ENCODE results near the gene KCNMA1. TPM values are rescaled to one million over a fixed set of nuclear protein-coding genes. Genes with fewer than 3 reads are reported as not detected.

The KCNMA1 gene
- polyA plus RNA-seq, 1 of the 3 experiments (the other 2 are of a cell fraction), result 107 TPM

- Histone ChIP-seq H3K9ac (no peak overlapping the region), H3K9me2 (no peaks in the 10 kb centered on the region), H4K20me1 (ENCODE audit: insufficient read depth) (no peaks in the 10 kb centered on the region), H3K36me3 (replicated peaks in 1 of 2; ENCODE audit: control insufficient read depth in 1 of 2, insufficient read depth in 2 of 2, low read length in 1 of 2) (peaks cover 0 to 6% of the 10 kb centered on the region in 2 experiments), H2AFZ (ENCODE audit: low read depth) (no peak overlapping the region), H3K4me2 (no peak overlapping the region), H3K27ac (ENCODE audit: low read depth in 2 of 2, low read length in 1 of 2) (no peak overlapping the region), H3K79me2 (ENCODE audit: insufficient read depth) (peaks cover 20% of the 10 kb centered on the region; the same call in 1 of the 2 replicates), H3K4me1 (ENCODE audit: control insufficient read depth in 1 of 2, insufficient read depth in 2 of 2, low read depth in 1 of 2, low read length in 1 of 2) (peaks cover 11 to 17% of the 10 kb centered on the region in 2 experiments; a peak in 2 of 4 replicates), H3F3A (replicated peaks; ENCODE audit: insufficient read depth) (no peaks in the 10 kb centered on the region), H3K27me3 (ENCODE audit: insufficient read depth) (no peaks in the 10 kb centered on the region), H3K9me3 (no peaks in the 10 kb centered on the region), H3K4me3 (ENCODE audit: low read depth in 2 of 2, low read length in 1 of 2) (no peak overlapping the region)
- WGBS (ENCODE audit: low lambda C conversion rate), result 100% methylated on average over 3 of the region's 3 CpGs
- no peak for TF ChIP-seq YY1 (IDR thresholded peaks at IDR 0.05; ENCODE audit: low read depth)
- no peak for TF ChIP-seq USF1 (IDR thresholded peaks at IDR 0.05; ENCODE audit: borderline replicate concordance, low read depth)
- TF ChIP-seq TEAD4 (IDR thresholded peaks at IDR 0.05; ENCODE audit: borderline replicate concordance, insufficient read depth), result no peak
- TF ChIP-seq GATA2 (CRISPR knock-in tag; IDR thresholded peaks at IDR 0.05), result no peak
- TF ChIP-seq TCF12 (IDR thresholded peaks at IDR 0.05), result no peak
- TF ChIP-seq RCOR1 (IDR thresholded peaks at IDR 0.05; ENCODE audit: low read length), result no peak
- TF ChIP-seq ELF1 (IDR thresholded peaks at IDR 0.05), result no peak
- no peak for TF ChIP-seq EZH2phosphoT487 (IDR thresholded peaks at IDR 0.05; ENCODE audit: borderline replicate concordance, low read depth)
- TF ChIP-seq, protein P1, sequence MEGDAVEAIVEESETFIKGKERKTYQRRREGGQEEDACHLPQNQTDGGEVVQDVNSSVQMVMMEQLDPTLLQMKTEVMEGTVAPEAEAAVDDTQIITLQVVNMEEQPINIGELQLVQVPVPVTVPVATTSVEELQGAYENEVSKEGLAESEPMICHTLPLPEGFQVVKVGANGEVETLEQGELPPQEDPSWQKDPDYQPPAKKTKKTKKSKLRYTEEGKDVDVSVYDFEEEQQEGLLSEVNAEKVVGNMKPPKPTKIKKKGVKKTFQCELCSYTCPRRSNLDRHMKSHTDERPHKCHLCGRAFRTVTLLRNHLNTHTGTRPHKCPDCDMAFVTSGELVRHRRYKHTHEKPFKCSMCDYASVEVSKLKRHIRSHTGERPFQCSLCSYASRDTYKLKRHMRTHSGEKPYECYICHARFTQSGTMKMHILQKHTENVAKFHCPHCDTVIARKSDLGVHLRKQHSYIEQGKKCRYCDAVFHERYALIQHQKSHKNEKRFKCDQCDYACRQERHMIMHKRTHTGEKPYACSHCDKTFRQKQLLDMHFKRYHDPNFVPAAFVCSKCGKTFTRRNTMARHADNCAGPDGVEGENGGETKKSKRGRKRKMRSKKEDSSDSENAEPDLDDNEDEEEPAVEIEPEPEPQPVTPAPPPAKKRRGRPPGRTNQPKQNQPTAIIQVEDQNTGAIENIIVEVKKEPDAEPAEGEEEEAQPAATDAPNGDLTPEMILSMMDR (IDR thresholded peaks at IDR 0.05), result no peak
- TF ChIP-seq RFX5 (IDR thresholded peaks at IDR 0.05; ENCODE audit: low read length), result no peak
- no peak for TF ChIP-seq FOSL2 (IDR thresholded peaks at IDR 0.05; ENCODE audit: borderline replicate concordance, low read depth)
- no peak for TF ChIP-seq SIN3A (IDR thresholded peaks at IDR 0.05; ENCODE audit: borderline replicate concordance, low read depth, low read length)
- no peak for TF ChIP-seq MAX (IDR thresholded peaks at IDR 0.05; ENCODE audit: low read depth)
- no peak for TF ChIP-seq MXI1 (IDR thresholded peaks at IDR 0.05; ENCODE audit: low read depth, low read length)
- no peak for TF ChIP-seq CHD2 (IDR thresholded peaks at IDR 0.05; ENCODE audit: low read length, partially characterized antibody)
- DNase-seq, result no peak
- CTCF ChIA-PET, result no interaction called here
- POLR2A ChIA-PET, result no interaction called here
Observed at GRCh38 chr10:77587416-77587790, 50.2 kb downstream of the KCNMA1 start.

GRCh38 chr10:77586719-77587415 is 50.7 kb downstream of the KCNMA1 start:
- WGBS (ENCODE audit: low lambda C conversion rate), result 81% methylated on average over 7 of the region's 7 CpGs
- DNase-seq, result no peak
- Histone ChIP-seq H3K4me2 (no peak overlapping the region), H2AFZ (ENCODE audit: low read depth) (no peak overlapping the region), H4K20me1 (ENCODE audit: insufficient read depth) (no peaks in the 10 kb centered on the region), H3K27me3 (ENCODE audit: insufficient read depth) (no peaks in the 10 kb centered on the region), H3K27ac (ENCODE audit: low read depth in 2 of 2, low read length in 1 of 2) (no peak overlapping the region), H3F3A (replicated peaks; ENCODE audit: insufficient read depth) (no peaks in the 10 kb centered on the region), H3K9ac (no peak overlapping the region), H3K36me3 (replicated peaks in 1 of 2; ENCODE audit: control insufficient read depth in 1 of 2, insufficient read depth in 2 of 2, low read length in 1 of 2) (peaks cover 0 to 6% of the 10 kb centered on the region in 2 experiments), H3K4me1 (ENCODE audit: control insufficient read depth in 1 of 2, insufficient read depth in 2 of 2, low read depth in 1 of 2, low read length in 1 of 2) (peaks cover 11 to 13% of the 10 kb centered on the region in 2 experiments; a peak in 2 of 4 replicates), H3K4me3 (ENCODE audit: low read depth in 2 of 2, low read length in 1 of 2) (no peak overlapping the region), H3K9me2 (no peaks in the 10 kb centered on the region), H3K9me3 (no peaks in the 10 kb centered on the region), H3K79me2 (ENCODE audit: insufficient read depth) (peaks cover 16% of the 10 kb centered on the region; the same call in 1 of the 2 replicates)
- CTCF ChIA-PET, result interaction anchor here (0.8 kb wide), 1 partner anchor 27 kb away, joined by 4 read pairs; no protein-coding TSS in a partner anchor
- POLR2A ChIA-PET, result no interaction called here
- TF ChIP-seq, protein P2, sequence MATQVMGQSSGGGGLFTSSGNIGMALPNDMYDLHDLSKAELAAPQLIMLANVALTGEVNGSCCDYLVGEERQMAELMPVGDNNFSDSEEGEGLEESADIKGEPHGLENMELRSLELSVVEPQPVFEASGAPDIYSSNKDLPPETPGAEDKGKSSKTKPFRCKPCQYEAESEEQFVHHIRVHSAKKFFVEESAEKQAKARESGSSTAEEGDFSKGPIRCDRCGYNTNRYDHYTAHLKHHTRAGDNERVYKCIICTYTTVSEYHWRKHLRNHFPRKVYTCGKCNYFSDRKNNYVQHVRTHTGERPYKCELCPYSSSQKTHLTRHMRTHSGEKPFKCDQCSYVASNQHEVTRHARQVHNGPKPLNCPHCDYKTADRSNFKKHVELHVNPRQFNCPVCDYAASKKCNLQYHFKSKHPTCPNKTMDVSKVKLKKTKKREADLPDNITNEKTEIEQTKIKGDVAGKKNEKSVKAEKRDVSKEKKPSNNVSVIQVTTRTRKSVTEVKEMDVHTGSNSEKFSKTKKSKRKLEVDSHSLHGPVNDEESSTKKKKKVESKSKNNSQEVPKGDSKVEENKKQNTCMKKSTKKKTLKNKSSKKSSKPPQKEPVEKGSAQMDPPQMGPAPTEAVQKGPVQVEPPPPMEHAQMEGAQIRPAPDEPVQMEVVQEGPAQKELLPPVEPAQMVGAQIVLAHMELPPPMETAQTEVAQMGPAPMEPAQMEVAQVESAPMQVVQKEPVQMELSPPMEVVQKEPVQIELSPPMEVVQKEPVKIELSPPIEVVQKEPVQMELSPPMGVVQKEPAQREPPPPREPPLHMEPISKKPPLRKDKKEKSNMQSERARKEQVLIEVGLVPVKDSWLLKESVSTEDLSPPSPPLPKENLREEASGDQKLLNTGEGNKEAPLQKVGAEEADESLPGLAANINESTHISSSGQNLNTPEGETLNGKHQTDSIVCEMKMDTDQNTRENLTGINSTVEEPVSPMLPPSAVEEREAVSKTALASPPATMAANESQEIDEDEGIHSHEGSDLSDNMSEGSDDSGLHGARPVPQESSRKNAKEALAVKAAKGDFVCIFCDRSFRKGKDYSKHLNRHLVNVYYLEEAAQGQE (IDR thresholded peaks at IDR 0.05; ENCODE audit: low read depth, low read length), result no peak
- TF ChIP-seq RFX5 (IDR thresholded peaks at IDR 0.05; ENCODE audit: low read length) (no peak), USF1 (IDR thresholded peaks at IDR 0.05; ENCODE audit: borderline replicate concordance, low read depth) (no peak), YY1 (IDR thresholded peaks at IDR 0.05; ENCODE audit: low read depth) (no peak), MEF2A (IDR thresholded peaks at IDR 0.05; ENCODE audit: borderline replicate concordance, low read depth) (no peak), NFIC (IDR thresholded peaks at IDR 0.05; ENCODE audit: borderline replicate concordance) (no peak), EZH2phosphoT487 (IDR thresholded peaks at IDR 0.05; ENCODE audit: borderline replicate concordance, low read depth) (no peak), EP300 (IDR thresholded peaks at IDR 0.05; ENCODE audit: borderline replicate concordance in 1 of 2, low read depth in 1 of 2, low read length in 1 of 2) (no peak), FOXM1 (IDR thresholded peaks at IDR 0.05; ENCODE audit: low read depth) (no peak), JUND (IDR thresholded peaks at IDR 0.05) (no peak)

All from SK-N-SH (cell line).